HG03066 (cell line): Measurements from ENCODE around the gene NFE2.
A peak's percentile ranks its signal among the peaks of the same experiment; 100 is the strongest.
"Not testable (repeated sequence)": the region's sequence is repeated elsewhere in the genome, so short reads cannot be mapped to it uniquely, and the experiment has no call there.

ENCODE experiments used
- ATAC-seq: cut with Tn5 transposase; IDR thresholded peaks from one replicate; pipeline ENCODE4 v1.9.1; 2021; ENCODE audit warnings: low read depth; ENCODE audit not compliant: unreplicated experiment

Gene NFE2

DNA sequence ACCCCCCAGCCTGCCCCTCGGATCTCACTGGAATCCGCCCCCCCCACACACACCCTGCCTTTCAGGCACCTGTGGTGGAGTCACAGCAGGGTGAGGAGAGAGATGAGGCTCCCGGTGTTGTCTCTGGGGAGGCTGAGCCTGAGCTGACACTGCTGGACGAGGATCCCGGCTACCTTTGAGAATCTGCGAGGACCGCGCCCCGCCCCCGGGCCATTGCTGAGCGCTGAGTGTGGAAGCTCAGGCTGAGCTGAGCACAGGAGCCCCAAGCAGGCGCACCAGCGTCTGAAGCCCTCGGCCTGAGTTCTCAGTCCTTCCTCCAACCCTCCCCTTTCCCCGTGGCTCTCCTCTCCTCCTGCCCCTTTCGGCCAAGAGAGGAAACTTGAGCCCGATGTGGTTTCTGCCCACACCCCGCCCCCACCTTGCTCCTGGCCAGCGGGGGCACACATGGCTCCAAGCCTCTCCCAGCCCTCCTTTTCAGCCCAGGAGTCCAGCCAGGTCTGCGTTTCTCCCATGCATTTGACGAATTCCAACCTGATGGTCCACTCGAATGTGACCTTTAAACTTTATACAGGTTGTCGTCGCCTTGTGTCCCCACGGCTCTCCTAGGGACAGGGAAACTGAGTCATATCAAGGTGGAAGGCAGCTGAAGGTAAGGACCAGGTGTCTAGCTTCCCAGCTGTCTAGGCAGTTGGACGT is at the start of gene NFE2:
Gene NFE2 (minus strand): TSS at position 284 of the 696 bp plus-strand sequence. CDS start 5,767 bp downstream, outside the sequence.
- no peak for ATAC-seq

DNA sequence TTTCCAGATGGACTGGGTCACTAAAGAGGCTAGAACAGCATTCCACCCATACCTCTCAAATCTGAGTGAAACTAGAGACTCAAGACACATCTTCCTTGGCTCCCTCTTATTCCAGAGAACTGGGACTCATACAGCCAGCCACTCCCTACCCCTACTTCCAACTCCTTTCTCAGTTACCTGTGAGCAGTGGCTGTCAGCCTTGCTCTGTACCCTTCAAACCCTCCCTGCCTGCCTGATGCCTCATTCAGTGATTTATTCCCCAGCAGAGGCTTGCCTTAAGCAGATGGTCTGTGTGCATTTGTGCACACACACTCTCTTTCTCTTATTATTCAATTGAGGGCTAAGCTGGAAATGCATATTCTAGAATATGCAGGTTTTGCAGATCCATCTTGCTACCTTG is 48.9 kb upstream of the NFE2 start:
- ATAC-seq: no peak

- ATAC-seq: no peak
Observed at GRCh38 chr12:54349036-54349435, 48.2 kb upstream of the NFE2 start.

- ATAC-seq: no peak
Observed at GRCh38 chr12:54341378-54342300, 40.8 kb upstream of the NFE2 start.

- no peak for ATAC-seq
Observed at GRCh38 chr12:54340846-54341245, 40.0 kb upstream of the NFE2 start.

- no peak for ATAC-seq
Observed at GRCh38 chr12:54338698-54339296, 38.0 kb upstream of the NFE2 start.

GRCh38 chr12:54337854-54338650 is 37.2 kb upstream of the NFE2 start:
- no peak for ATAC-seq

DNA sequence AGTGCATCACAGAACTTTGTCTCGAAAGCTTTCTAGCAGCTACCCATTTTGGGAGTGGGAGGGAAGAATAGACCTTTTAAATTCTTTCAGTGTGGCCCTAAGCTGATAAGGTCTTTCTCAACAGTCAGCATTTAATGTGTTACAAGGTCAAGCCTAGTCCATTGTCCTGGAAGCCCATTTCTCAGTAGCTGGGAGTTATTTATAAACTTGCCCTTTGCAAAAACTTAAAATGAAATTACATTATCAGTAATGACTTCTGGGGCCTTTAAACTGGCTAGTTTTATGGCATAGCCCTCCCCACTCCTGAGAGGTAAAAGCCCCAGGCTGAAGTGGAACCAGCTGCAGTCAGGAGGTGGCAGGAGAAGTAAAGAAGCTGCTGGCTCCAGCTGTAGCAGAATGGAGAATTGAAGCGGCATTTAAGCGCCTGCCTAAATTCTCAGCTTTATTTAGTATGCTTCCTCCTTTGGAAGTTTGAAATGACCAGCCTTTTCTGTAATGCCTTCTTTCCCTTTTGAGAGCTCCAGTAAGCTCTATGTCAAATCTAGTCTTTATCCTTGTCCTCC is 36.5 kb upstream of the NFE2 start:
- no peak for ATAC-seq

GRCh38 chr12:54333420-54334034 is 32.7 kb upstream of the NFE2 start:
- ATAC-seq: no peak

GRCh38 chr12:54331461-54331860 is 30.6 kb upstream of the NFE2 start:
- ATAC-seq: no peak

GRCh38 chr12:54330442-54330841 is 29.6 kb upstream of the NFE2 start:
- ATAC-seq: no peak

GRCh38 chr12:54329759-54330158 is 28.9 kb upstream of the NFE2 start:
- ATAC-seq: no peak

- ATAC-seq: no peak
Observed at GRCh38 chr12:54328595-54329337, 28.0 kb upstream of the NFE2 start.

DNA sequence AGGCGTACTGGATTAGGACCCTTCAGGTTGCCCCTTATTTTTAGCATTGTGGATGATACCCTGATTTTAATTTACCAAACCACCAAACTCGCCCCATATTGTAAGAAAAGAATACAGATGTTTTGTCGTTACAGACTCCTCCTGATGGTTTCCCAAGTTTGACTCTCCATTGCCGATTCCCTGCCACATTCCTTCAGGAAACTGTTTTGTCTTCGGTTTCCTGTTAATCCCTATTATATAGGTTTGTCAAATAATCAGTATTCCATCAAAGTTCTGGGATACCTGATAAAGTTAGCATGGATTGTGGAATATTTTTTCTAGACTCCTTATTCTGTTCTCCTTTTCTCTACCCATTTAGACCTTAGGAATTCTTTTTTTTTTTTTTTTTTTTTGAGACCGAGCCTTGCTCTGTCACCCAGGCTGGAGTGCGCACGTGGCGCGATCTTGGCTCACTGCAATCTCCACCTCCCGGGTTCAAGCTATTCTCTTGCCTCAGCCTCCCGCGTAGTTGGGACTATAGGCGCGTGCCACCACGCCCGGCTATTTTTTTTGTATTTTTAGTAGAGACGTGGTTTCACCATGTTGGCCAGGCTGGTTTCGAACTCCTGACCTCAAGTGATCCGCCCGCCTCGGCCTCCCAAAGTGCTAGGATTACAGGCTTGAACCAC is 24.8 kb upstream of the NFE2 start:
- not testable (repeated sequence) for ATAC-seq

DNA sequence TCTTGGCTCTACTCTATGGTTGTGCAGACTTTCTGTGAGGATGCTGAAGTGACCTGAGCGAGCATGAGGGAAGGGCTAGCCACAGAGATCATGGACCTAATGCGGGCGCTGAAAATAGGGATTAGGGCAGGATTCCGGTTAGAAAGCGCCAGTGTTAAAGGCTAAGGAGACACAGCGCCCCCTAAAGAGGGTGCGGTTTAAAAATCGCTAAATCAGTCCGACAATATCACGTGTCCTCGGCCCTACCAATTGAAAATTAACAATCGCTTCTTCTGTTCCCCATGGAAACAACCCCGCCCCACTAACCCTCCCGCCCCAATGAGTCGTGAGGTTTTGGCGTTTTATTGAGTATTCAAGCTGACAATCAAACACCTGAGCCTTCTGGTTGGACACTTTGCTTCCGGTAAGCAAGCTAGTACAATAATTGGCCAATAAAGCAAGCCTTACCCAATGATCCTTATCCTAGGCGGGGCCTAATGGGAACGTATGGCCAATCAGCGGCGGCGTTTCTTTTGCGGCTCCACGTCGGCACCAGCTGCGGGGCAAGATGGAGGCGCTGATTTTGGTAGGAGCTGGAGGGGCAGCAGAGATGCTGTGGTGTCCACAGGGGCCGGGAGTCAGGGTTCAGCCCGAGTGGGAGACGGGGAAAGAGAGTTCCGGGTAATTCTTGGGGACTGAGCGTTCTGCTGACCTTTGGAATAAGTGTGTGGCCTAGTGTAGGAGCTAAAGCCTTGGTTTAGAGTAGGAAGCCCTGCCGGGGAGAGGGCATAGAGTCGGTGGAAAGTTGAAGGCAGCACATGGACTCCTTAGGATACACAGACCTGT is 24.0 kb upstream of the NFE2 start, which contains the start of gene COPZ1:
Gene COPZ1 (plus strand): TSS at position 515 of the 825 bp plus-strand sequence. CDS start 33 bp downstream, at position 548.
- peak; percentile 99 for ATAC-seq

DNA sequence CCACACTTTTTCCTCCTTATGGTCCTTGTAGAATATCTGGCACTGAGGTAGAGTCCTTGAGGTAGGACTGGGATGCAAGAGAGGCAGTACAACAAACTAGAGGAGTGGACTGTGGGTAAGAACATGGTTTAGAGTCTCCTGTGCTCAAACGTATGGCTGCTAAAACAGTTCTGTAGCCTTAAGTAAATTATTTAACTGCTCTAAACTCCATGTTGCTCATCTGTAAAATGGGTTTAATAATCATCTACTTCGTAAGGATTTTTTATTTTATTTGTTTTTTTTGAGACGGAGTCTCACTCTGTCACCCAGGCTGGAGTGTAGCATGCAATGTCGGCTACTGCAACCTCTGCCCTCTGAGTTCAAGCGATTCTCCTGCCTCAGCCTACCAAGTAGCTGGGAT is 20.5 kb upstream of the NFE2 start:
- no peak for ATAC-seq

- not testable (repeated sequence) for ATAC-seq
Observed at GRCh38 chr12:54312309-54312708, 11.5 kb upstream of the NFE2 start.

DNA sequence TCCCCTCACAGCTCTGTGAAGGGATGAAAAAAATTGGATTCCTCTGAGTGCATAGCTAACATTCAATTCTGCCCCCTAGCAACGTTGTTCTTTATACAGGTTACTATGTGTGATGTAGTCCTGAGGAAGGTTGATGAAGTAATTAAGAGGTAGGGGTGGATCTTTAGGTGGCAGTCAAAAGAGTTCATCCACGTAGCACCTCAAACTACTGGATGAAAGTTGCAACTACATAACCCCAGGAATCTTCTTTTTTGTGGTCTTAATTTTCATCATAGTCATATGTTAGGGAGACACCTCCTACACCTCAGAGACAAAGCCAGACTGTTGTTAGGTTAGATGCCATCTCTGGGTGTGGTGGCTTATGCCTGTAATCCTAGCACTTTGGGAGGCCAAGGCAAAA is 10.2 kb upstream of the NFE2 start:
- no peak for ATAC-seq
